GM19035 (cell line): ENCODE results near the gene PARD3.

Source experiments
- ATAC-seq: cut with Tn5 transposase; IDR thresholded peaks from one replicate; pipeline ENCODE4 v1.9.1; 2021; ENCODE audit not compliant: unreplicated experiment

Gene PARD3

GRCh38 chr10:34206078-34206934 lies 608.8 kb downstream of the PARD3 start:
- ATAC-seq: no peak

GRCh38 chr10:34205452-34205851 lies 609.6 kb downstream of the PARD3 start:
- no peak for ATAC-seq

GRCh38 chr10:34203966-34204630 lies 611.0 kb downstream of the PARD3 start:
- no peak for ATAC-seq

GRCh38 chr10:34200355-34200901 lies 614.7 kb downstream of the PARD3 start:
- ATAC-seq: no peak

GRCh38 chr10:34198953-34199352 lies 616.1 kb downstream of the PARD3 start:
- ATAC-seq: no peak

GRCh38 chr10:34196058-34196433 lies 619.0 kb downstream of the PARD3 start:
- ATAC-seq: no peak

- ATAC-seq: no peak
Measured at GRCh38 chr10:34195364-34196057, 619.6 kb downstream of the PARD3 start.

GRCh38 chr10:34193931-34194626 lies 621.0 kb downstream of the PARD3 start:
- no peak for ATAC-seq

GRCh38 chr10:34192646-34193045 lies 622.5 kb downstream of the PARD3 start:
- ATAC-seq: no peak

GRCh38 chr10:34191406-34191805 lies 623.7 kb downstream of the PARD3 start:
- no peak for ATAC-seq

GRCh38 chr10:34190580-34190979 lies 624.5 kb downstream of the PARD3 start:
- no peak for ATAC-seq

- ATAC-seq: no peak
Measured at GRCh38 chr10:34189830-34190229, 625.3 kb downstream of the PARD3 start.

- ATAC-seq: no peak
Measured at GRCh38 chr10:34188221-34188620, 626.9 kb downstream of the PARD3 start.

- no peak for ATAC-seq
Measured at GRCh38 chr10:34187201-34187600, 627.9 kb downstream of the PARD3 start.

- ATAC-seq: no peak
Measured at GRCh38 chr10:34186745-34187144, 628.4 kb downstream of the PARD3 start.

- ATAC-seq: no peak
Measured at GRCh38 chr10:34185998-34186397, 629.1 kb downstream of the PARD3 start.

- ATAC-seq: no peak
Measured at GRCh38 chr10:34184939-34185386, 630.1 kb downstream of the PARD3 start.

- no peak for ATAC-seq
Measured at GRCh38 chr10:34184397-34184796, 630.7 kb downstream of the PARD3 start.

- no peak for ATAC-seq
Measured at GRCh38 chr10:34183016-34183796, 631.9 kb downstream of the PARD3 start.
